Naive thymus-derived CD4-positive, alpha-beta T cell (primary cell): ENCODE measurements around the gene CCDC69. TPM values are rescaled to one million over a fixed set of nuclear protein-coding genes. Genes with fewer than 3 reads are reported as not detected.

Experiments
- ATAC-seq: fragments of 150-1000 bp; cut with Tn5 transposase; 2 replicates; pipeline ENCODE4 v1.10.0; 2021; ENCODE audit warnings: mild to moderate bottlenecking, moderate library complexity
- CTCF ChIA-PET: fragments of 350-600 bp; sonication (Branson Sonifier 250); formaldehyde crosslinking; loops from one replicate; lab custom pipeline; 2021; ENCODE audit warnings: antibody characterized with exemption; lab: Charles Lee
- POLR2A ChIA-PET: fragments of 350-600 bp; sonication (Branson Sonifier 250); formaldehyde crosslinking; loops from one replicate; lab custom pipeline; 2021; ENCODE audit warnings: antibody characterized with exemption, inconsistent platforms; lab: Charles Lee
- DNase-seq, 9 donors: peaks; one replicate each; pipeline versions ENCODE4 v3.0.0 to v3.0.0-alpha.2; 2020 to 2022; ENCODE audit warnings: mixed read lengths in 1 of 9
- H3K27ac ChIP-seq: one replicate; pipeline ENCODE4 v1.7.0; 2013; ENCODE audit warnings: mild to moderate bottlenecking, low read depth, low read length, moderate library complexity
- H3K27me3 ChIP-seq, 2 donors: one replicate each; pipeline ENCODE4 v1.7.0; 2013; ENCODE audit warnings: low read length in 2 of 2, mild to moderate bottlenecking in 2 of 2, moderate library complexity in 2 of 2; ENCODE audit not compliant: control insufficient read depth in 2 of 2, insufficient read depth in 2 of 2
- H3K36me3 ChIP-seq, 3 experiments: 1 replicate in 2 of 3; 2 replicates in 1 of 3; pipeline ENCODE4 v1.7.0; 2013; ENCODE audit warnings: low read length in 3 of 3, mild to moderate bottlenecking in 3 of 3, moderate library complexity in 1 of 3; ENCODE audit not compliant: insufficient read depth in 3 of 3, control insufficient read depth in 2 of 3
- H3K4me1 ChIP-seq, 2 donors: one replicate each; pipeline ENCODE4 v1.7.0; 2013; ENCODE audit warnings: low read length in 2 of 2, mild to moderate bottlenecking in 2 of 2, moderate library complexity in 1 of 2; ENCODE audit not compliant: control insufficient read depth in 2 of 2, insufficient read depth in 2 of 2
- H3K4me3 ChIP-seq: 2 replicates; pipeline ENCODE4 v1.7.0; 2013; ENCODE audit warnings: mild to moderate bottlenecking, low read length
- H3K9me3 ChIP-seq, 3 experiments: 1 replicate in 2 of 3; 2 replicates in 1 of 3; pipeline ENCODE4 v1.7.0; 2013; ENCODE audit warnings: low read length in 3 of 3; ENCODE audit not compliant: control insufficient read depth in 2 of 3
- H3K27ac Mint-ChIP-seq, 9 donors: one replicate each; pipeline ENCODE4 v1.8.0; 2020 to 2022; ENCODE audit warnings: mixed read lengths in 9 of 9, mild to moderate bottlenecking in 8 of 9, moderate library complexity in 5 of 9, inconsistent platforms in 2 of 9
- H3K27me3 Mint-ChIP-seq, 5 donors: one replicate each; pipeline ENCODE4 v1.8.0; 2021 to 2022; ENCODE audit warnings: mixed read lengths in 5 of 5, mild to moderate bottlenecking in 1 of 5
- H3K36me3 Mint-ChIP-seq, 5 donors: one replicate each; pipeline ENCODE4 v1.8.0; 2020 to 2022; ENCODE audit warnings: mixed read lengths in 5 of 5, mild to moderate bottlenecking in 3 of 5, inconsistent platforms in 1 of 5
- H3K4me1 Mint-ChIP-seq, 7 donors: one replicate each; pipeline ENCODE4 v1.8.0; 2020 to 2022; ENCODE audit warnings: mixed read lengths in 7 of 7, mild to moderate bottlenecking in 3 of 7, inconsistent platforms in 1 of 7
- H3K4me3 Mint-ChIP-seq, 10 donors: one replicate each; pipeline ENCODE4 v1.8.0; 2020 to 2022; ENCODE audit warnings: mild to moderate bottlenecking in 10 of 10, mixed read lengths in 10 of 10, moderate library complexity in 6 of 10, inconsistent platforms in 2 of 10
- H3K9me3 Mint-ChIP-seq, 11 donors: one replicate each; pipeline ENCODE4 v1.8.0; 2020 to 2022; ENCODE audit warnings: mixed read lengths in 11 of 11, mild to moderate bottlenecking in 4 of 11, inconsistent platforms in 1 of 11, moderate library complexity in 1 of 11
- intact Hi-C, 2 donors: fragments of 100-400 bp; cut with micrococcal nuclease; formaldehyde crosslinking; loops; one replicate each; pipeline ENCODE4 v1.15.1; 2023
- polyA plus RNA-seq, 2 donors: library from polyadenylated mRNA; unstranded; fragments of 300-500 nt; fragmentation: Illumina TruSeq; gene quantifications; one replicate each; pipeline ENCODE4 v1.2.3, GENCODE V29; 2021
- total RNA-seq, 6 experiments: library from RNA in 5 of 6; stranded (reverse) in 5 of 6; gene quantifications; 1 replicate in 5 of 6; 2 replicates in 1 of 6; pipeline ENCODE4 v1.2.3 and lab custom pipeline; 2021 to 2026

The CCDC69 gene
- total and polyA plus RNA-seq, 7 experiments from 2014 or later, result 63.6 to 112 (median 94.1) TPM

DNA sequence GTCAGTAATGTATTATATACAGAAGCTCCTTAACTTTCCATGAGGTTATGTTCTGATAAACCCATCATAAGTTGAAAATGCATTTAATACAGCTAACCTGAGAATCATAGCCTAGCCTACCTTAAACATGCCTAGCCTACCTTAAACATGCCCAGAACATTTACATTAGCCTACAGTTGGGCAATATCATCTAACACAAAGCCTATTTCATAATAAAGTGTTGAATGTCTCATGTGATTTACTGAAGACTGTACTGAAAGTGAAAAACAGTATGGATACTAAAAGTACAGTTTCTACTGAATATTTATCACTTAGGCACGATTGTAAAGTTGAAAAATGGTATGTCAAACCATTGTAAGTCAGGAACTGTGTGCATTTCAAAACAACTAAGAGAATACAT is 30.7 kb upstream of the CCDC69 start:
- intact Hi-C loops, result no loop called here
- Histone ChIP-seq H3K4me3 (no peak overlapping the region), H3K9me3 (no peaks in the 10 kb centered on the region), H3K4me1 (peaks cover 11 to 21% of the 10 kb centered on the region in 2 donors), H3K27me3 (no peaks in the 10 kb centered on the region), H3K36me3 (no peaks in the 10 kb centered on the region), H3K27ac (no peak overlapping the region)
- no peaks in the 10 kb centered on the region for H3K27me3 Mint-ChIP-seq
- POLR2A ChIA-PET, result no interaction called here
- CTCF ChIA-PET, result no interaction called here
- no peaks in the 10 kb centered on the region for H3K9me3 Mint-ChIP-seq
- no peak for ATAC-seq
- DNase-seq, result no peak
- no peak overlapping the region for H3K27ac Mint-ChIP-seq
- peak overlapping the region in 3 of 10 donors; percentile 24 to 95 (median 82) for H3K4me3 Mint-ChIP-seq
- H3K4me1 Mint-ChIP-seq, result peaks cover 35 to 61% (median 47%) of the 10 kb centered on the region in 7 donors
- H3K36me3 Mint-ChIP-seq, result peaks cover 0 to 9% (median 0%) of the 10 kb centered on the region in 5 donors

DNA sequence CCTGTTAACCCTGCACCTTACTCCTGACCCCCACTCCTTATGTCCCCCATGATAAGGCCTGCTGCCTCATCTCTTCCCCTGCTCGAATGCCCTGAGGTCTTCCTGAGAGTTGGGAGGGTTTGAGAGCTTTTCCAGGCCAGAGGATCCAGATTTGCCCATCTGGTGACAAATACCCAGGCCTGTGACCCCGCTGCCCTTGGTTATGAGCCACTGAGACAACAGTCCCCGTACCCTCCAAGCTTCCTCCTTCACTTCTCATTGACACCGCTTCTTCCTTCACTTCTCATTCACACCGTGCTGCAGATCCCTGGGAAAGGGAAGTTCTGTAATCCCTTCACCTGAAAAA is 29.7 kb upstream of the CCDC69 start:
- no peaks in the 10 kb centered on the region for H3K9me3 ChIP-seq
- Mint-ChIP-seq H3K4me1 (peaks cover 31 to 54% (median 47%) of the 10 kb centered on the region in 7 donors), H3K4me3 (peak overlapping the region; percentile 82 to 97 (median 94)), H3K9me3 (no peaks in the 10 kb centered on the region), H3K36me3 (peaks cover 0 to 4% (median 0%) of the 10 kb centered on the region in 5 donors), H3K27me3 (no peaks in the 10 kb centered on the region), H3K27ac (peak overlapping the region; percentile 74 to 96 (median 95))
- peaks cover 11 to 21% of the 10 kb centered on the region in 2 donors for H3K4me1 ChIP-seq
- ATAC-seq (no peak), DNase-seq (no peak)
- H3K36me3 ChIP-seq, result no peaks in the 10 kb centered on the region
- H3K27me3 ChIP-seq, result no peaks in the 10 kb centered on the region
- H3K27ac ChIP-seq, result peak overlapping the region; percentile 74
- ChIA-PET CTCF (no interaction called here), POLR2A (interaction anchor here (1.3 to 4.8 kb wide), 2 partner anchors 31 to 1294 kb away, joined by 5 to 45 read pairs; partner anchors contain the start of genes CCDC69 and SLC26A2)
- intact Hi-C loops, result loop anchor here (1.0 to 2.0 kb wide), 14 partner anchors 89 to 1523 kb away; partner anchors contain the start of genes ANXA6 (in 1 of the 2), ATOX1 (in 1 of the 2), CD74 (in 1 of the 2) and DCTN4 (in 1 of the 2)
- peak overlapping the region; percentile 93 for H3K4me3 ChIP-seq

- Histone ChIP-seq H3K36me3 (no peaks in the 10 kb centered on the region), H3K27me3 (no peaks in the 10 kb centered on the region), H3K9me3 (no peaks in the 10 kb centered on the region), H3K27ac (peak within 1 kb of the TSS; percentile 78), H3K4me3 (peak within 1 kb of the TSS; percentile 93), H3K4me1 (peaks cover 11 to 21% of the 10 kb centered on the region in 2 donors)
- intact Hi-C loops, result loop anchor here (1.0 to 2.0 kb wide), 22 partner anchors 30 to 1522 kb away; partner anchors contain the start of genes ANXA6 (in 2 of the 2), G3BP1 (in 2 of the 2), TCOF1 (in 2 of the 2) and TNIP1 (in 2 of the 2)
- Mint-ChIP-seq H3K36me3 (peaks cover 0 to 4% (median 0%) of the 10 kb centered on the region in 5 donors), H3K27me3 (no peaks in the 10 kb centered on the region), H3K9me3 (no peaks in the 10 kb centered on the region), H3K4me3 (peak within 1 kb of the TSS; percentile 82 to 97 (median 94)), H3K4me1 (peaks cover 30 to 50% (median 47%) of the 10 kb centered on the region in 7 donors), H3K27ac (peak within 1 kb of the TSS; percentile 74 to 96 (median 95))
- DNase-seq (peak; percentile 91 to 98 (median 96)), ATAC-seq (peak; percentile 97)
- POLR2A ChIA-PET, result interaction anchor here (0.7 to 4.8 kb wide), 19 partner anchors 12 to 1293 kb away, joined by 3 to 45 read pairs (median 5); partner anchors contain the start of genes CCDC69, G3BP1, RBM22 and SLC26A2
- CTCF ChIA-PET, result interaction anchor here (0.5 to 2.1 kb wide), 10 partner anchors 13 to 474 kb away, joined by 3 to 15 read pairs (median 4); partner anchors contain the start of genes CCDC69 and SMIM3
Observed at GRCh38 chr5:151252762-151253604, 29.1 kb upstream of the CCDC69 start, which contains the start of gene GM2A. GM2A (plus strand) TSS chr5:151253185; CDS start chr5:151253217, 32 bp downstream.

DNA sequence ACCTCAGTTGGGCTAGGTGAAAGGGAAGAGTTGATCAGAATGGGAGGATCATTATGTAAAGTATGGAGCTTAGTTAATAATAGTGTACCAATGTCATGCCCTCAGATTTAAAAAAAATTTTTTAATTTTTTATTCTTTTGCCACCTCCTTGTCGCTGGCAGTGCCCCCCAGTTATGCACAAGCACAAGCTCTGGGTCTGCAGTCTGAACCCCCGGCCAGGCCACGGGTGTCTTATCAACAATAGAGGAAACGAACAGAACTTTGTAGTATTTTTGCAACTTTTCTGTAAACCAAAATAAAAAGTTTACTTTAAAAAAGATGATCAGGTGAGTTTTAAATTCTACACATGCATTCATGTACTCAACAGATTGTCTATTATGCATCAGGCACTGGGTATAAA is 27.7 kb upstream of the CCDC69 start:
- H3K4me1 Mint-ChIP-seq, result peaks cover 16 to 47% (median 42%) of the 10 kb centered on the region in 7 donors
- H3K4me3 Mint-ChIP-seq, result peak overlapping the region; percentile 82 to 97 (median 94)
- no peaks in the 10 kb centered on the region for H3K27me3 Mint-ChIP-seq
- no peaks in the 10 kb centered on the region for H3K27me3 ChIP-seq
- H3K4me3 ChIP-seq, result peak overlapping the region; percentile 71
- no peak for ATAC-seq
- no peaks in the 10 kb centered on the region for H3K9me3 Mint-ChIP-seq
- intact Hi-C loops, result loop anchor here (1.0 to 2.0 kb wide), 21 partner anchors 28 to 1521 kb away; partner anchors contain the start of genes ANXA6 (in 2 of the 2), G3BP1 (in 2 of the 2), TCOF1 (in 2 of the 2) and TNIP1 (in 2 of the 2)
- H3K36me3 ChIP-seq, result no peaks in the 10 kb centered on the region
- POLR2A ChIA-PET, result interaction anchor here (0.7 to 4.8 kb wide), 12 partner anchors 10 to 551 kb away, joined by 3 to 45 read pairs (median 5); partner anchors contain the start of genes CCDC69 and RBM22
- CTCF ChIA-PET, result interaction anchor here (0.6 to 2.1 kb wide), 5 partner anchors 11 to 64 kb away, joined by 3 to 15 read pairs (median 4); partner anchors contain the start of gene CCDC69
- no peaks in the 10 kb centered on the region for H3K9me3 ChIP-seq
- no peak for DNase-seq
- H3K27ac ChIP-seq, result peak overlapping the region; percentile 78
- H3K4me1 ChIP-seq, result peaks cover 11 to 21% of the 10 kb centered on the region in 2 donors
- peak overlapping the region in 8 of 9 donors; percentile 69 to 96 (median 95) for H3K27ac Mint-ChIP-seq
- H3K36me3 Mint-ChIP-seq, result peaks cover 0 to under 1% (median 0%) of the 10 kb centered on the region in 5 donors

- H3K27ac ChIP-seq, result no peak overlapping the region
- H3K27me3 ChIP-seq, result no peaks in the 10 kb centered on the region
- intact Hi-C loops, result no loop called here
- DNase-seq, result peak in 1 of 9 donors; percentile 27
- Mint-ChIP-seq H3K9me3 (no peaks in the 10 kb centered on the region), H3K36me3 (no peaks in the 10 kb centered on the region), H3K4me3 (peak overlapping the region in 8 of 10 donors; percentile 53 to 95 (median 74)), H3K27me3 (no peaks in the 10 kb centered on the region), H3K4me1 (peaks cover 16 to 47% (median 42%) of the 10 kb centered on the region in 7 donors), H3K27ac (peak overlapping the region; percentile 2 to 95 (median 69))
- no peak for ATAC-seq
- no peak overlapping the region for H3K4me3 ChIP-seq
- ChIA-PET CTCF (interaction anchor here (0.8 to 2.1 kb wide), 2 partner anchors 11 to 125 kb away, joined by 3 to 15 read pairs; no protein-coding TSS in a partner anchor), POLR2A (interaction anchor here (1.2 to 4.8 kb wide), 6 partner anchors 12 to 550 kb away, joined by 4 to 45 read pairs (median 10); partner anchors contain the start of genes CCDC69 and RBM22)
- no peaks in the 10 kb centered on the region for H3K9me3 ChIP-seq
- H3K4me1 ChIP-seq, result peaks cover 11 to 21% of the 10 kb centered on the region in 2 donors
- H3K36me3 ChIP-seq, result no peaks in the 10 kb centered on the region
Observed at GRCh38 chr5:151251001-151251551, 27.2 kb upstream of the CCDC69 start.
